ENCODE data around the gene RXRA. TPM values are rescaled to one million over a fixed set of nuclear protein-coding genes. Genes with fewer than 3 reads are reported as not detected.

The RXRA gene
- total RNA-seq, 1 experiment from 2014 or later: 29.9 TPM

GRCh38 chr9:134360897-134361296 lies 34.6 kb downstream of the RXRA start:
- H2BK12ac ChIP-seq (ENCODE audit: insufficient read length, low read depth, low read length): no peak overlapping the region
- H3K4ac ChIP-seq (ENCODE audit: low read depth, low read length): no peak overlapping the region
- no peak overlapping the region for H4K8ac ChIP-seq (replicated peaks; ENCODE audit: insufficient read length, low read depth, low read length)
- H2AK5ac ChIP-seq (ENCODE audit: insufficient read length, low read length): no peak overlapping the region
- H3K23me2 ChIP-seq (ENCODE audit: insufficient read length, low read depth, low read length, poor library complexity, severe bottlenecking): no peaks in the 10 kb centered on the region
- H3K9me3 ChIP-seq (ENCODE audit: control insufficient read depth, low read depth, low read length): no peaks in the 10 kb centered on the region
- no peak overlapping the region for H3K18ac ChIP-seq (ENCODE audit: insufficient read length, low read depth, low read length)
- DNase-seq: no peak
- H3K79me1 ChIP-seq (ENCODE audit: insufficient read depth, low read depth, low read length, poor library complexity, severe bottlenecking): no peaks in the 10 kb centered on the region
- no peak overlapping the region for H3K27ac Mint-ChIP-seq
- no peak overlapping the region for H3K4me3 Mint-ChIP-seq
- H3K4me1 ChIP-seq (ENCODE audit: insufficient read depth, low read length): no peaks in the 10 kb centered on the region
- H2BK20ac ChIP-seq (ENCODE audit: low read depth, low read length, poor library complexity, severe bottlenecking): no peak overlapping the region
- H2BK120ac ChIP-seq (ENCODE audit: low read depth, low read length, poor library complexity, severe bottlenecking): no peak overlapping the region
- no peaks in the 10 kb centered on the region for H3K27me3 Mint-ChIP-seq (ENCODE audit: low read depth)
- no peak overlapping the region for H4K91ac ChIP-seq (ENCODE audit: insufficient read length, low read depth, low read length)
- no peak overlapping the region for H3K27ac ChIP-seq (ENCODE audit: insufficient read length, low read depth, low read length)
- no peak overlapping the region for H3K4me2 ChIP-seq (ENCODE audit: insufficient read depth, insufficient read length, low read length)
- no peaks in the 10 kb centered on the region for H3K9me3 Mint-ChIP-seq
- H3K36me3 Mint-ChIP-seq (ENCODE audit: insufficient read depth in 1 of 3, low read depth in 3 of 3): no peaks in the 10 kb centered on the region
- H3K9ac ChIP-seq (ENCODE audit: extremely low read depth, insufficient read length, low read length): no peak overlapping the region
- no peak overlapping the region for H4K5ac ChIP-seq (ENCODE audit: insufficient read length, low read depth, low read length)
- H3K56ac ChIP-seq (ENCODE audit: insufficient read length, low read depth, low read length): no peak overlapping the region
- no peak overlapping the region for H3K23ac ChIP-seq (ENCODE audit: insufficient read length, low read depth, low read length)
- no CpG with 5 or more reads among the region's 14 CpGs for WGBS (ENCODE audit: extremely low coverage, insufficient read length, low lambda C conversion rate)
- no peaks in the 10 kb centered on the region for H4K20me1 ChIP-seq (ENCODE audit: control insufficient read depth, insufficient read depth, insufficient read length)
- H3K4me1 Mint-ChIP-seq: peaks cover 0 to 15% of the 10 kb centered on the region in 2 experiments; a peak in 2 of 4 replicates
- TF ChIP-seq CTCF (conservative IDR thresholded peaks at IDR 0.05): no peak
- no peak overlapping the region for H2BK15ac ChIP-seq (ENCODE audit: low read depth, low read length)
- H3K14ac ChIP-seq (ENCODE audit: insufficient read depth, low read length): no peak overlapping the region
- no peak overlapping the region for H3T11ph ChIP-seq (ENCODE audit: low read length)
- no peak overlapping the region for H2BK5ac ChIP-seq (ENCODE audit: insufficient read length, low read length)
- no peak overlapping the region for H2AFZ ChIP-seq (ENCODE audit: low read length)
- no peaks in the 10 kb centered on the region for H3K27me3 ChIP-seq (ENCODE audit: insufficient read depth, low read length)
- H3K79me2 ChIP-seq (ENCODE audit: insufficient read depth, low read length): no peaks in the 10 kb centered on the region
